Ovary (tissue), 9 donors: ENCODE measurements around the gene BLOC1S4. TPM values are rescaled to one million over a fixed set of nuclear protein-coding genes. Genes with fewer than 3 reads are reported as not detected.
"Not testable (repeated sequence)": the region's sequence is repeated elsewhere in the genome, so short reads cannot be mapped to it uniquely, and the experiment has no call there.

Source experiments
- DNase-seq, 5 donors: peaks; one replicate each; pipeline ENCODE4 v3.0.0-alpha.2; 2019 to 2020
- H3K27ac ChIP-seq, 2 donors: fragments of 200-600 bp; one replicate each; pipeline versions ENCODE4 v1.5.1 to v1.8.0; 2019 to 2022
- H3K27me3 ChIP-seq: fragments of 200-600 bp; one replicate; pipeline ENCODE4 v1.8.0; 2022
- H3K36me3 ChIP-seq: fragments of 200-600 bp; sonication (generic); one replicate; pipeline ENCODE4 v1.5.1; 2019
- H3K4me1 ChIP-seq: one replicate; pipeline ENCODE4 v1.8.1; 2013; ENCODE audit warnings: mild to moderate bottlenecking, moderate library complexity; ENCODE audit not compliant: insufficient read depth
- H3K4me3 ChIP-seq: fragments of 200-600 bp; sonication (generic); one replicate; pipeline ENCODE4 v1.5.1; 2017
- H3K9me3 ChIP-seq, 2 donors: fragments of 200-600 bp in 1 of 2; sonication (generic) in 1 of 2; one replicate each; pipeline versions ENCODE4 v1.5.1 to v1.8.1; 2013 to 2019; ENCODE audit warnings: mild to moderate bottlenecking in 1 of 2, moderate library complexity in 1 of 2
- CTCF ChIP-seq, 3 donors: fragments of 450-650 bp in 2 of 3; fragments of 200-600 bp in 1 of 3; IDR thresholded peaks; one replicate each; pipeline versions ENCODE4 v1.5.1 to v1.8.0; 2016 to 2022; ENCODE audit warnings: antibody characterized with exemption in 3 of 3, mild to moderate bottlenecking in 1 of 3
- EP300 ChIP-seq: sonication (generic); formaldehyde crosslinking; IDR thresholded peaks from one replicate; pipeline ENCODE4 v1.6.1; 2017; ENCODE audit warnings: antibody characterized with exemption
- POLR2A ChIP-seq: fragments of 450-650 bp; IDR thresholded peaks from one replicate; pipeline ENCODE4 v1.6.1; 2017; ENCODE audit warnings: antibody characterized with exemption, mild to moderate bottlenecking, moderate library complexity
- WGBS, 3 donors: extraction: QIAGEN DNeasy Blood & Tissue Kit in 1 of 3; methylation state at CpG; one replicate each; pipeline versions ENCODE4 v1.1.5 to v1.1.7; 2013 to 2017; 5-methylcytosine and 5-hydroxymethylcytosine counted together
- intact Hi-C, 4 donors: fragments of 100-400 bp; cut with DNase I; formaldehyde crosslinking; loops; one replicate each; pipeline versions ENCODE4 v1.11.0 to v1.15.1; 2022 to 2023
- polyA plus RNA-seq, 2 donors: library from polyadenylated mRNA; stranded (reverse); fragments of 200-250 nt in 1 of 2; fragments of 350-450 nt in 1 of 2; fragmentation: Illumina TruSeq in 1 of 2; extraction: RNeasy Lipid Tissue Mini Kit (QIAGEN cat#74804) in 1 of 2; gene quantifications; one replicate each; pipeline ENCODE4 v1.2.3, GENCODE V29; 2013 to 2014
- total RNA-seq, 7 donors: library from RNA; depleted of rRNA in 2 of 7; stranded (reverse); fragments of >200 nt in 2 of 7; fragmentation: NEBNext Ultra II Directional in 3 of 7; extraction: Animal tissue kit (Norgen Biotek cat#: 25700) in 3 of 7; gene quantifications; one replicate each; pipeline versions ENCODE4 v1.1.0 to v1.2.4, GENCODE V29; 2016 to 2023
- donor health status: DM: no; HTN: no; CAD: no; lungs with moderate emphysema.
- donor health status: DM: no; HTN: no; CAD: no.
- donor health status: Bipolar disorder and iron deficiency.
- donor health status: DM: yes; HTN: yes; CAD: no.
- donor health status: DM: no; HTN: no; CAD: no.
- donor health status: DM: yes; HTN: yes; CAD: no.

Gene BLOC1S4
- total and polyA plus RNA-seq, 9 donors, result 8.8 to 26.9 (median 16.9) TPM

- H3K4me3 ChIP-seq, result no peak overlapping the region
- H3K27ac ChIP-seq, result no peak overlapping the region
- WGBS, 3 donors, result 95 to 97% (median 95%) methylated on average over 10 of the region's 10 CpGs
- DNase-seq, result no peak
- H3K36me3 ChIP-seq, result no peaks in the 10 kb centered on the region
- H3K9me3 ChIP-seq, result no peaks in the 10 kb centered on the region
- intact Hi-C loops, result loop anchor here (2.0 to 10.0 kb wide), 5 partner anchors 61 to 354 kb away; partner anchors contain the start of gene KIAA0232 (in 1 of the 4)
- H3K27me3 ChIP-seq, result no peaks in the 10 kb centered on the region
- TF ChIP-seq POLR2A (no peak), CTCF (IDR thresholded peaks at IDR 0.05) (no peak), EP300 (no peak)
- peaks cover 7% of the 10 kb centered on the region for H3K4me1 ChIP-seq
Observed at GRCh38 chr4:6721121-6721520, 5.1 kb downstream of the BLOC1S4 start.

GRCh38 chr4:6722891-6723290, 6.9 kb downstream of the BLOC1S4 start:
- H3K9me3 ChIP-seq, result no peaks in the 10 kb centered on the region
- H3K27ac ChIP-seq, result no peak overlapping the region
- no peaks in the 10 kb centered on the region for H3K36me3 ChIP-seq
- H3K4me3 ChIP-seq, result no peak overlapping the region
- TF ChIP-seq CTCF (IDR thresholded peaks at IDR 0.05) (no peak), EP300 (no peak), POLR2A (no peak)
- intact Hi-C loops, result loop anchor here (5.0 to 10.0 kb wide), 4 partner anchors 59 to 352 kb away; partner anchors contain the start of gene KIAA0232 (in 1 of the 4)
- H3K4me1 ChIP-seq, result peaks cover 4% of the 10 kb centered on the region
- DNase-seq, result no peak
- no peaks in the 10 kb centered on the region for H3K27me3 ChIP-seq
- WGBS, 3 donors, result 88 to 92% (median 91%) methylated on average over 8 to 12 of the region's 12 CpGs

- Histone ChIP-seq H3K4me1 (peaks cover 3% of the 10 kb centered on the region), H3K36me3 (no peaks in the 10 kb centered on the region), H3K4me3 (no peak overlapping the region), H3K9me3 (no peaks in the 10 kb centered on the region), H3K27ac (no peak overlapping the region), H3K27me3 (no peaks in the 10 kb centered on the region)
- intact Hi-C loops, result loop anchor here (5.0 to 10.0 kb wide), 4 partner anchors 58 to 351 kb away; partner anchors contain the start of gene KIAA0232 (in 1 of the 4)
- TF ChIP-seq CTCF (IDR thresholded peaks at IDR 0.05), result no peak
- TF ChIP-seq EP300, result no peak
- no peak for TF ChIP-seq POLR2A
- 93 to 97% (median 95%) methylated on average over 7 to 8 of the region's 8 CpGs for WGBS, 3 donors
- no peak for DNase-seq
Observed at GRCh38 chr4:6723851-6724250, 7.9 kb downstream of the BLOC1S4 start.

- Histone ChIP-seq H3K4me3 (no peak overlapping the region), H3K27ac (no peak overlapping the region), H3K4me1 (peaks cover 3% of the 10 kb centered on the region), H3K36me3 (no peaks in the 10 kb centered on the region), H3K9me3 (no peaks in the 10 kb centered on the region), H3K27me3 (no peaks in the 10 kb centered on the region)
- no peak for TF ChIP-seq CTCF (IDR thresholded peaks at IDR 0.05)
- no peak for TF ChIP-seq POLR2A
- no peak for TF ChIP-seq EP300
- DNase-seq, result no peak
- WGBS, 3 donors, result 78 to 83% (median 81%) methylated on average over 21 of the region's 21 CpGs
- intact Hi-C loops, result loop anchor here (5.0 to 10.0 kb wide), 4 partner anchors 58 to 350 kb away; partner anchors contain the start of gene KIAA0232 (in 1 of the 4)
Observed at GRCh38 chr4:6724421-6725111, 8.6 kb downstream of the BLOC1S4 start.

GRCh38 chr4:6725427-6725961, 9.5 kb downstream of the BLOC1S4 start:
- not testable (repeated sequence) for DNase-seq, H3K27ac ChIP-seq
- intact Hi-C loops, result loop anchor here in 1 of 4 donors (10.0 kb wide), 1 partner anchor 349 kb away; no protein-coding TSS in a partner anchor

More at GRCh38 chr4:6725427-6725961, 9.5 kb downstream of the BLOC1S4 start:
- not testable (repeated sequence) for H3K36me3 ChIP-seq, H3K9me3 ChIP-seq, H3K4me1 ChIP-seq, H3K27me3 ChIP-seq, H3K4me3 ChIP-seq
- 83 to 89% (median 89%) methylated on average over 16 of the region's 16 CpGs for WGBS, 3 donors
